NK-92 treated with Interleukin-12 subunit alpha and Interleukin-12 subunit beta, amount 100 ng/mL, for 24 hours (cell line): ENCODE results near the gene ZNF444.
"Not testable (repeated sequence)": the region's sequence is repeated elsewhere in the genome, so short reads cannot be mapped to it uniquely, and the experiment has no call there.

Experiments used
- DNase-seq: peaks from one replicate; lab custom pipeline; 2025; lab: John Stamatoyannopoulos, UW

The ZNF444 gene

GRCh38 chr19:56177564-56178243 is 36.6 kb downstream of the ZNF444 start:
- DNase-seq = no peak

- DNase-seq = no peak
Measured at GRCh38 chr19:56189785-56190184, 48.7 kb downstream of the ZNF444 start.

GRCh38 chr19:56191115-56191514 is 50.0 kb downstream of the ZNF444 start:
- DNase-seq = no peak

- DNase-seq = no peak
Measured at GRCh38 chr19:56191711-56192110, 50.6 kb downstream of the ZNF444 start.

- no peak for DNase-seq
Measured at GRCh38 chr19:56193981-56194640, 53.0 kb downstream of the ZNF444 start.

GRCh38 chr19:56197646-56198045 is 56.6 kb downstream of the ZNF444 start, which contains the start of gene ZSCAN5B:
Gene ZSCAN5B (minus strand): TSS chr19:56197783. CDS start chr19:56193052, 4,731 bp downstream.
- not testable (repeated sequence) for DNase-seq

- DNase-seq = no peak
Measured at GRCh38 chr19:56199687-56200086, 58.6 kb downstream of the ZNF444 start.

- no peak for DNase-seq
Measured at GRCh38 chr19:56201973-56202372, 60.9 kb downstream of the ZNF444 start, which contains the start of gene ZSCAN5C. Gene ZSCAN5C (plus strand): TSS chr19:56202273. CDS start chr19:56205914, 3,641 bp downstream.

DNA sequence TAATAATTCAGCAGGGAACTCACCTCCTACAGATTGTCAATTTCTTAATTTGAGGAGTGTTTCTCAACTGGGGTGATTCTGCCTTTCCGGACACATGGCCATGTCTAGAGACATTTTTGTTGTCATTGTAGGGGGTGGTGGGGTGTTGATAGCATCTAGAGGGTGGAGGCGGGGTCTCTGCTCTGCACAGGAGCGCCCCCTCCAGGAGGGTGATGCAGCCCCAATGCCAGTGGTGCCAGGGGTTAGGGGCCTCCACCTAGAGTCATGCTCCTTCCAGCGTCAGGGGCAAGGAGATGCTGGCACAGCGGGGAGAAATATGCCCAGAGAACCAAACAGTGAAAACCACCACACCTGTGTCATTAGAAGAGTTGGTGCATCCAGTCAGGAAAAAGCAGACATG is 66.5 kb downstream of the ZNF444 start:
- DNase-seq = not testable (repeated sequence)

- DNase-seq = no peak
Measured at GRCh38 chr19:56209091-56209490, 68.0 kb downstream of the ZNF444 start.

DNA sequence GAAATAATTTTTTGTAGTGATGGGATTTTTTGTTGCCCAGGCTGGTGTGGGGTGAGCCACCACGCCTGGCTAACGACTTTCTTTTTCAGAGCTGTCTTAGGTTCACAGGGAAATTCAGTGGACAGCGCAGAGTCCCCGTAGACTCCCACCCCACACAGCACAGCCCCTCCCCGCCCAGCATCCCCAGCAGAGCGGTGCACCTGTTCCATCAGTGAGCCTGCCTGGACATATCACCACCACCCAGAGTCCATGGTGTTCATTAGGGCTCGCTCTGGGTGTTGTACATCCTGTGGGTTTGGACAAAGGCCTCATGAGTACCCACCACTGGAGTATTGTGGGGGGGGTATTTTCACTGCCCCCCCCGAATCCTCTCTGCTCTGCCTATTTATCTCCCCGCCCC is 68.9 kb downstream of the ZNF444 start:
- not testable (repeated sequence) for DNase-seq
